WI38 (cell line): ENCODE data around the gene MTERF2.
"Not testable (repeated sequence)": the region's sequence is repeated elsewhere in the genome, so short reads cannot be mapped to it uniquely, and the experiment has no call there.

Source experiments
- H3K4me3 ChIP-seq: 2 replicates; pipeline ENCODE4 v1.5.1; 2011; ENCODE audit warnings: low read depth, mild to moderate bottlenecking, control low read depth, low read length
- CTCF ChIP-seq: IDR thresholded peaks from 2 replicates; pipeline ENCODE4 v1.5.1; 2012; ENCODE audit warnings: low read depth, mild to moderate bottlenecking, control low read depth, low read length

The MTERF2 gene

GRCh38 chr12:107012736-107013425, 25.9 kb upstream of the MTERF2 start:
- TF ChIP-seq CTCF = no peak
- no peak overlapping the region for H3K4me3 ChIP-seq

GRCh38 chr12:107011519-107011918, 24.6 kb upstream of the MTERF2 start:
- TF ChIP-seq CTCF = no peak
- no peak overlapping the region for H3K4me3 ChIP-seq

- no peak overlapping the region for H3K4me3 ChIP-seq
- TF ChIP-seq CTCF = no peak
Measured at GRCh38 chr12:107007411-107007810, 20.5 kb upstream of the MTERF2 start.

- H3K4me3 ChIP-seq = not testable (repeated sequence)
Measured at GRCh38 chr12:107002665-107003064, 15.7 kb upstream of the MTERF2 start.

DNA sequence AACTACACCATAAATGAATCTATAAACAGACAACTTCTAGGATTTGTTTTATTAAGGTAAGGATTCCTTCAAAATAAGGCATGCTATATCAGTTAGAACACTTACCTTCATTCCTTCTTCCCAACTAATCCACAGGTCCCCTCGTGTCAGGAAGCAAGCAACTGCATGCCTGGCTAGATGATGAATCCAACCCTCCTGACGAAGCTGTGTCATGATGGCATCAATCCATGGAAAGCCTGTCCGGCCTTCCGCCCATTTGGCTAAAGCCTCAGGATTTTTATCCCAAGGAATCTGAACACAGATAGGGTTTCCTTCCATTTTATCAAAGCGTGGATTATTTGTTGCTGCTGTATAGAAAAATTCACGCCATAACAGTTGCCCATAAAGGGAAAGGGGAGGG, 12.5 kb upstream of the MTERF2 start:
- no peak overlapping the region for H3K4me3 ChIP-seq
- TF ChIP-seq CTCF = no peak

GRCh38 chr12:106997916-106998315, 11.0 kb upstream of the MTERF2 start:
- no peak for TF ChIP-seq CTCF
- H3K4me3 ChIP-seq = no peak overlapping the region

DNA sequence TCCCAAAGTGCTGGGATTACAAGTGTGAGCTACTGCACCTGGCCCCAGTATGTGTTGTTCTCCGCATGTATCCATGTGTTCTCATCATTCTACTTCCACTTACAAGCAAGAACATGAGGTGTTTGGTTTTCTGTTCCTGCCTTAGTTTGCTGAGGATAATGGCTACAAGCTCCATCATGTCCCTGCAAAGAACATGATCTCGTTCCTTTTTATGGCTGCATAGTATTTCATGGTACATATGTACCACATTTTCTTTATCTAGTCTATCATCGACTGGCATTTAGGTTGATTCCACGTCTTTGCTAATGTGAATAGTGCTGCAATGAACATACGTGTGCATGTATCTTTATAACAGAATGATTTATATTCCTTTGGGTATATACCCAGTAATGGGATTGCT, 9.2 kb upstream of the MTERF2 start:
- H3K4me3 ChIP-seq = not testable (repeated sequence)

- no peak overlapping the region for H3K4me3 ChIP-seq
- TF ChIP-seq CTCF = no peak
Measured at GRCh38 chr12:106994579-106995220, 7.8 kb upstream of the MTERF2 start.
